ENCODE results near the gene EIF4ENIF1.

The EIF4ENIF1 gene

DNA sequence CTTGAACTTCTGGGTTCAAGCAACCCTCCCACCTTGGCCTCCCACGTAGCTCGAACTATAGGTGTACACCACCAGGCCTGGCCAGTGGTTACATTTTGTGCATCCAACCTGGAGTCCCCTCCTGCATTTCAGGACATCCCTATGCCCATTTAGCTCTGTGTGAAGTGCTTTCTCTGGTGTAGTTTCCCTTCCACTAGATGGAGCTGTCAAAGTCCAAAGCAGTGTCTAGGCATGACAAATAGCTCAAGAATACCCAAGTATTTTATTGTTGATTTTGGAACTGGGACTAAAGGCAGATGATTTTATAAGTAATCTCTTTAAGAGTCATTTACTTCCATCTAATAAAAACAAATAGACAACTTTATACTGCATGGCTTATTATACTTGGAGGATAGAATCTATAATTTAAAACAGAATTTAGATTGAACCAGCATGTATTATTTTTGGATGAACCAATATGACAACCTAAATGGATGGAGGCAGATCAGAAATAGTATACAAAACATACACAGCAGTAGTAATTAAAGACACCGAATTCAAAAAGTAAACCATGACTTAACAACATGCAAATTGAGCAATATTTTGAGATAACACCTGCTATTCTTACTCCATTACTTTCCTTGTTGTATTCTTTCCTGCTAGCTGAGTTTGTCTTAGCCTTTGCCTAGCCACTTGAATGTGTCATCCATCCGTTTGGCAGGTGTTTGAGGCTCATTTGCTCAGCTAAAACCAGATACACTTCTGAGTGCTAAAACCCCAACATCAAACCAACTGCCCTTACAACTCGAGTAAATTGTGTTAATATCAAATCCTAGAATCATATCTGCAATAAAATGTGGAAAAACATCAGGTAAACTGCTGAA is 37.7 kb downstream of the EIF4ENIF1 start:
- Histone ChIP-seq H3K27me3 (ENCODE audit: control insufficient read depth, insufficient read depth, low read length) (no peaks in the 10 kb centered on the region), H3K4me3 (ENCODE audit: low read depth, low read length) (no peak overlapping the region), H3K4me1 (ENCODE audit: control insufficient read depth, insufficient read depth, low read length) (no peaks in the 10 kb centered on the region), H3K9me3 (ENCODE audit: control insufficient read depth, insufficient read depth, low read length) (no peaks in the 10 kb centered on the region), H3K9ac (ENCODE audit: low read depth, low read length) (no peak overlapping the region), H3K36me3 (ENCODE audit: control insufficient read depth, insufficient read depth, low read length) (peaks cover 3% of the 10 kb centered on the region)

DNA sequence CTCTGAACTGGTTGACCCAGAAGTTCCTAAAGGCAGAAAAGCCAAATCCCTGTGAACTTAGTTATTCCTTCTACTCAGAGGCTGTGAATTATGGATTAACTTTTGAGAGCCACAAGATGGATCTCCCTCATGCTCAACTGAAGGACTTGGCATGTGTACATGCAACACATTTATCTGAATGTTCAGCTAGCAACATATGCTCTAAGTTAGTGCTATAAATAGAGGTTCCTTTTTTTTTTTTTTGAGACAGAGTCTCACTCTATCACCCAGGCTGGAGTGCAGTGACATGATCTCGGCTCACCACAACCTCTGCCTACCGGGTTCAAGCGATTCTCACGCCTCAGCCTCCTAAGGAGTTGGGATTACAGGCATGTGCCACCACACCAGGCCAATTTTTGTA is 40.1 kb downstream of the EIF4ENIF1 start:
- no peaks in the 10 kb centered on the region for H3K4me1 ChIP-seq (ENCODE audit: control insufficient read depth, insufficient read depth, low read length)
- H3K4me3 ChIP-seq (ENCODE audit: low read depth, low read length): no peak overlapping the region
- peaks cover 2% of the 10 kb centered on the region for H3K36me3 ChIP-seq (ENCODE audit: control insufficient read depth, insufficient read depth, low read length)

DNA sequence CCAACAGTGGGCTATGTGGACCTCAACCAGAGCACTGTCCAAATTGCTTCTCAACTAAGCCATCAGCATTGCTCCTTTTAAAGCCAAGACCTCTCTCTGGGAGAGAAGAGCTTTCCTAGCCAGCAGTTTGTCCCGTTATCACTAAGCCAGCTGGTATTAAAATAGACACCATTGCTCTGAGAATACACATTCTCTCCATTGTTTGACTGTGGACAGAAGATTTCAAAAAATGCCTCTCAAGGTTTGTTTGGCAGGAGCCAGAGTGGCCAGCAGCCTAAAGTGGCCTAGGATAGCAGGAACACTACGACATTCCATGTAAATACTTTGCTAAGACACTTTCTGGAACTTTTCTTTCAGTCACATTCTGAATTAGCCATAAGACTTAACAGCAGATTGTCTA is 41.3 kb downstream of the EIF4ENIF1 start:
- no peaks in the 10 kb centered on the region for H3K4me1 ChIP-seq (ENCODE audit: control insufficient read depth, insufficient read depth, low read length)
- H3K27me3 ChIP-seq (ENCODE audit: control insufficient read depth, insufficient read depth, low read length): no peaks in the 10 kb centered on the region
- H3K36me3 ChIP-seq (ENCODE audit: control insufficient read depth, insufficient read depth, low read length): peaks cover 8% of the 10 kb centered on the region
- H3K9me3 ChIP-seq (ENCODE audit: control insufficient read depth, insufficient read depth, low read length): no peaks in the 10 kb centered on the region
- H3K9ac ChIP-seq (ENCODE audit: low read depth, low read length): no peak overlapping the region
- H3K4me3 ChIP-seq (ENCODE audit: low read depth, low read length): no peak overlapping the region

More for the DNA sequence above, 40.1 kb downstream of the EIF4ENIF1 start:
- no peaks in the 10 kb centered on the region for H3K27me3 ChIP-seq (ENCODE audit: control insufficient read depth, insufficient read depth, low read length)
- H3K9me3 ChIP-seq (ENCODE audit: control insufficient read depth, insufficient read depth, low read length): no peaks in the 10 kb centered on the region
- H3K9ac ChIP-seq (ENCODE audit: low read depth, low read length): no peak overlapping the region

DNA sequence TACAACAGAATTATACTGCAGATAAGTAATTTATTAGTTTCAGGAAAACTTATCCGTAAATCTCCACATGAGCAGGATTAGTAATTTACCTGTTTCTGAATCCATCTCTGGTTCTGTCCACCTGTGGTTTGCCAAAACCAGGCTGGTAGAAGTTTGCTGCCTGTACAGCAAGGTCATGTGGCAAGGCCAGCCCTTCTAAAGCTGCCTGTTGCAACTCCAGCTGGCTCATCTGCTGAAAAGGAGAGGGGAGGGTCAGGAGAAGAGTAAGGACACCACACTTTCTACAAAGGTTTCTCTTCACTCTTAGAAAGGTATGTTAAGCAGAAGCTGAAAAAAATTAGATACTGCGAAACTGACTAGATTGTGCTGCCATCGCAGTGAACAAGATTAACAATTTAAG is 42.3 kb downstream of the EIF4ENIF1 start:
- H3K36me3 ChIP-seq (ENCODE audit: control insufficient read depth, insufficient read depth, low read length): peaks cover 8% of the 10 kb centered on the region
- no peaks in the 10 kb centered on the region for H3K27me3 ChIP-seq (ENCODE audit: control insufficient read depth, insufficient read depth, low read length)
- H3K9me3 ChIP-seq (ENCODE audit: control insufficient read depth, insufficient read depth, low read length): no peaks in the 10 kb centered on the region
- H3K4me1 ChIP-seq (ENCODE audit: control insufficient read depth, insufficient read depth, low read length): no peaks in the 10 kb centered on the region
- H3K4me3 ChIP-seq (ENCODE audit: low read depth, low read length): no peak overlapping the region
- H3K9ac ChIP-seq (ENCODE audit: low read depth, low read length): no peak overlapping the region

DNA sequence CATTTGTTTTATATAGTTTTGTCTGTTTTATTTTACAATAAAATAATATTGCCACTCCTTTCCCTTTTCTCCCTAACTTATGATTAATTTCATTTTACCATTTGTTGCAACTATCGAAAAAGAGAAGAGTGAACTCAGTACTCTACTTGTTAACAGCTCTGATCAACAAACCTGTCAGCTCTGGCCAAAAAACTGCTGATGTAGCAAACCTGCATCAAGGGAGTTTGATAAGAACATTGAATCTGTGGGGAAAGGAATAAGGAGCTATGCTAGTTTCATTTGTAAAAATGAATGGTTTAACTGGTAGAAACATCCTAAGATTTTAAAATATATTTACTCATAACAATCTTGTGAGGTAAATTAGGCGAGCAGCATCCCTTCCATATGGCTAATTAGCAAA is 42.9 kb downstream of the EIF4ENIF1 start:
- peaks cover 10% of the 10 kb centered on the region for H3K36me3 ChIP-seq (ENCODE audit: control insufficient read depth, insufficient read depth, low read length)
- H3K27me3 ChIP-seq (ENCODE audit: control insufficient read depth, insufficient read depth, low read length): no peaks in the 10 kb centered on the region

DNA sequence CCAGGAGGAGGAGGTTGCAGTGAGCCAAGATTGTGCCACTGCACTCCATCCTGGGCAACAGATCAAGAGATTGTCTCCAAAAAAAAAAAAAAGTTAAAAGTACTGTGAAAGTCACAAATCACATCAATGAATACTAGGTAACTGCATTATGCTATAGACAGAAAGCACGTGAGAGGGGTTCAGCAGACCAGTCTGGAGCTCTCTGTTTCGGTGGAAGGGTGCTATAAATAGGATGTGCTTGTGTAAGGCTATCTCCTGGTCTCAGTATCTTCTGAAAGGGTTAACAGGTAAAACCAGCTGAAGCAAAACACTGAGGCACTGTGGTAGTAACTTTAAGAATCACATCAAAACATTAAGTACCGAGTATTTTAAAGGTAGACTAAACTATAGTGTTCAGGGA is 43.4 kb downstream of the EIF4ENIF1 start:
- H3K4me3 ChIP-seq (ENCODE audit: low read depth, low read length): no peak overlapping the region

More for the DNA sequence above, 42.9 kb downstream of the EIF4ENIF1 start:
- H3K9me3 ChIP-seq (ENCODE audit: control insufficient read depth, insufficient read depth, low read length): no peaks in the 10 kb centered on the region
- H3K4me1 ChIP-seq (ENCODE audit: control insufficient read depth, insufficient read depth, low read length): no peaks in the 10 kb centered on the region
- no peak overlapping the region for H3K9ac ChIP-seq (ENCODE audit: low read depth, low read length)
- no peak overlapping the region for H3K4me3 ChIP-seq (ENCODE audit: low read depth, low read length)

DNA sequence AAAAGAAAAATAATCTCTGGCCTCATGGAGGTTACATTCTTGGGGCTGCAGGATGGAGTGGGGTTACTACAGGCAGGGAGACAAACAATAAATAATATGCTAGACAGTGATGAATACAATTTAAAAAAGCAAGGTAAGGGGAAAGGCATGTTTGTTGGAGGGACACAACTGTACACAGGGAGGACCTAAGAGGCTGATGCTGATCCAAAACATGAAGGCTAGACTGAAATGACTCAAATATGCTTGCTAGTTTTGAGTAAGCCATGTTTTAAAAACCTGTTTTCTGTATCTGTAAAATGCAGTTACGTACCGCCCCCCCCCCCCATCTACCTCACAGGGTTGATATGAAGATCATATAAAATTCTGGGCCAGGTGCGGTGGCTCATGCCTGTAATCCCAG is 44.0 kb downstream of the EIF4ENIF1 start:
- Histone ChIP-seq H3K4me3 (ENCODE audit: low read depth, low read length) (no peak overlapping the region), H3K4me1 (ENCODE audit: control insufficient read depth, insufficient read depth, low read length) (no peaks in the 10 kb centered on the region), H3K27me3 (ENCODE audit: control insufficient read depth, insufficient read depth, low read length) (no peaks in the 10 kb centered on the region), H3K36me3 (ENCODE audit: control insufficient read depth, insufficient read depth, low read length) (peaks cover 16% of the 10 kb centered on the region), H3K9ac (ENCODE audit: low read depth, low read length) (no peak overlapping the region), H3K9me3 (ENCODE audit: control insufficient read depth, insufficient read depth, low read length) (no peaks in the 10 kb centered on the region)

More for the DNA sequence above, 43.4 kb downstream of the EIF4ENIF1 start:
- peaks cover 14% of the 10 kb centered on the region for H3K36me3 ChIP-seq (ENCODE audit: control insufficient read depth, insufficient read depth, low read length)
- no peak overlapping the region for H3K9ac ChIP-seq (ENCODE audit: low read depth, low read length)
- H3K4me1 ChIP-seq (ENCODE audit: control insufficient read depth, insufficient read depth, low read length): no peaks in the 10 kb centered on the region
- H3K9me3 ChIP-seq (ENCODE audit: control insufficient read depth, insufficient read depth, low read length): no peaks in the 10 kb centered on the region
- no peaks in the 10 kb centered on the region for H3K27me3 ChIP-seq (ENCODE audit: control insufficient read depth, insufficient read depth, low read length)

DNA sequence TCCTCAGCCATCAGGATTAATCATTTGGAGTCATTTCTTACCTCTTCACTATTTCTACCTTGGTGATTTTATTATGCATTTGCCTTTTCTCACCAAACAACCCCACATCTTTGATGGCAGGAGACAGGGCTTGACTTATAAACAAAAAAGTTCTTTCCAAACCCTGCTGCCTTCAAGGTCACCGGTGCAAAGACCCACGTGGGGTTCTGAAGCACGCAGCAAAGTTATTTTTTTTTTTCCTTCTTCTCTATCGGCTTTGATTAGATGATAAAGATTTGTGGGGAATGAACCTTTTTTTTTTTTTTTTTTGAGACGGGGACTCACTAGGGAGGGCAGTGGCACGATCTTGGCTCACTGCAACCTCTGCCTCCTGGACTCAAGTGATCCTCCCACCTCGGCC is 46.1 kb downstream of the EIF4ENIF1 start:
- H3K4me1 ChIP-seq (ENCODE audit: control insufficient read depth, insufficient read depth, low read length): no peaks in the 10 kb centered on the region
- H3K4me3 ChIP-seq (ENCODE audit: low read depth, low read length): no peak overlapping the region
- no peaks in the 10 kb centered on the region for H3K9me3 ChIP-seq (ENCODE audit: control insufficient read depth, insufficient read depth, low read length)
- peaks cover 27% of the 10 kb centered on the region for H3K36me3 ChIP-seq (ENCODE audit: control insufficient read depth, insufficient read depth, low read length)
- H3K9ac ChIP-seq (ENCODE audit: low read depth, low read length): no peak overlapping the region
- H3K27me3 ChIP-seq (ENCODE audit: control insufficient read depth, insufficient read depth, low read length): no peaks in the 10 kb centered on the region

DNA sequence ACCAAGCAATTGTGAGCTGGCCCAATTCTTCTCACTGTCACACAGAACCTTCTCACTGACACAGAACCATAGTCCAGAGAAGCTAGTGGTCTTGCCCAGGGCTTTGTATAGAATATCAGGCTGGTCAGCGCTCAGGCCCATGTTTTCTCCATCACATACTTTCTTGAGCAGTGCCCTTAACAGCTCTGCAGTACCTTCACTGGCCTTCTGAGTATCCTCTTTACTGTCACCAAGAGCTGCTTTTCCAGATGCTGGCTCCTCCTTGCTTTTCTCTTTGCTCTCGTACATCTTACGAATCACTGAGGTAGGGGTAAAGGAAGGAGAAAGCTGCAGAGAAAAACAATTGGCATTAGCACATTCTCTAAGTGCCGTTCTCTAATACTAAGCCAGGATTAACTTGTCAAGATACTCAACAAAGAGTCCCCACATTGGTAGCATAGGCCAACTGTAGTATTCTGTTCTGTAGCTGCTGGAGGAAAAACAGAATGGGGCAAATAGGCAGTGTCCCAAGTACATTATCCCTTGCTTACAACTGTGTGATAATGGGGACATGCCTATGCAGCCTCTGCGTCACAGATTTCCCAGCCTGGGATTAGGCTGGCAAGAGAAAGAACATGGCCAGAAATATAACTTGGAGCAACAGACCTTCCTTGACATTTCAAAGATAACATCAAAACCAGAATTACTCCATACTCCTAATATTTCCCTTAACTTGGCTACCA is 46.7 kb downstream of the EIF4ENIF1 start:
- Histone ChIP-seq H3K27me3 (ENCODE audit: control insufficient read depth, insufficient read depth, low read length) (no peaks in the 10 kb centered on the region), H3K4me1 (ENCODE audit: control insufficient read depth, insufficient read depth, low read length) (no peaks in the 10 kb centered on the region), H3K9me3 (ENCODE audit: control insufficient read depth, insufficient read depth, low read length) (no peaks in the 10 kb centered on the region), H3K4me3 (ENCODE audit: low read depth, low read length) (no peak overlapping the region), H3K9ac (ENCODE audit: low read depth, low read length) (no peak overlapping the region), H3K36me3 (ENCODE audit: control insufficient read depth, insufficient read depth, low read length) (peaks cover 27% of the 10 kb centered on the region)

DNA sequence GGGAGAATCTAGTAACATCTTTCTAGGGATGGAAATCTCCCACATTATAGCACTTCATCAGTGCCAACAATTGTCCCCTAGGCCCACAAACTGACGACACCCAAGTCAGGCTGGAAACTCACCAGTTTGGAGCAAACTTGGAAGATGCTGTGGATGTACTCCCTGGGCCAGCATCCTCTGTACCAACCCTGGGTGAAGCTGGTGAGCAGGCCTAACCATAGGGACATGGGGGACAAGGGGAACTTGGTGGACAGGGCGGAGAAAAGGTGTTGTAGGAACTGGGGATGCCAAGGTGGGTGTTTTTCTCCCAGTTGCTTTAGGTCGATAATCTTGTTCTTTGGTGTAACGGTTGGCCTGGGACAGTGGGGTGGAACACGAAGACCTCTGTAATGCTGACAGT is 48.0 kb downstream of the EIF4ENIF1 start:
- Histone ChIP-seq H3K27me3 (ENCODE audit: control insufficient read depth, insufficient read depth, low read length) (no peaks in the 10 kb centered on the region), H3K4me1 (ENCODE audit: control insufficient read depth, insufficient read depth, low read length) (no peaks in the 10 kb centered on the region), H3K9ac (ENCODE audit: low read depth, low read length) (no peak overlapping the region), H3K4me3 (ENCODE audit: low read depth, low read length) (no peak overlapping the region), H3K36me3 (ENCODE audit: control insufficient read depth, insufficient read depth, low read length) (peaks cover 32% of the 10 kb centered on the region), H3K9me3 (ENCODE audit: control insufficient read depth, insufficient read depth, low read length) (no peaks in the 10 kb centered on the region)

DNA sequence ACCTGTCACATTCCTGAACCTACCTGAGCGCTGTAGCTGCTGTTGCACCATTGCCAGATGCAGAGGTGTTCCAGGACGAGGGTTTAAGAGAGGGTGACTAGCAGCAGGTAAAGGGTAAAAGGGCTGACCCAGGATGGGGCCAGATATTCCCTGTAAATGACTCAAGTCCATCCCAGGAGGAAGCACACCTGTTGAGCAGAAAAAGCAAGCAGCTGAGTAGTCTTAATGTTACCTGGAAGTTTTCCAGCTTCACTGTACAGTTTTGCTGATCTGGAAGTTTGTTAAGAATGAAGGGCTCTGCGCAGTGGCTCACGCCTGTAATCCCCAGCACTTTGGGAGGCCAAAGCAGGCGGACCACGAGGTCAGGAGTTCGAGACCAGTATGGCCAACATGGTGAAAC is 49.0 kb downstream of the EIF4ENIF1 start:
- H3K9ac ChIP-seq (ENCODE audit: low read depth, low read length): no peak overlapping the region
- peaks cover 38% of the 10 kb centered on the region for H3K36me3 ChIP-seq (ENCODE audit: control insufficient read depth, insufficient read depth, low read length)
- H3K4me1 ChIP-seq (ENCODE audit: control insufficient read depth, insufficient read depth, low read length): no peaks in the 10 kb centered on the region
- no peaks in the 10 kb centered on the region for H3K9me3 ChIP-seq (ENCODE audit: control insufficient read depth, insufficient read depth, low read length)
- H3K27me3 ChIP-seq (ENCODE audit: control insufficient read depth, insufficient read depth, low read length): no peaks in the 10 kb centered on the region
- no peak overlapping the region for H3K4me3 ChIP-seq (ENCODE audit: low read depth, low read length)

DNA sequence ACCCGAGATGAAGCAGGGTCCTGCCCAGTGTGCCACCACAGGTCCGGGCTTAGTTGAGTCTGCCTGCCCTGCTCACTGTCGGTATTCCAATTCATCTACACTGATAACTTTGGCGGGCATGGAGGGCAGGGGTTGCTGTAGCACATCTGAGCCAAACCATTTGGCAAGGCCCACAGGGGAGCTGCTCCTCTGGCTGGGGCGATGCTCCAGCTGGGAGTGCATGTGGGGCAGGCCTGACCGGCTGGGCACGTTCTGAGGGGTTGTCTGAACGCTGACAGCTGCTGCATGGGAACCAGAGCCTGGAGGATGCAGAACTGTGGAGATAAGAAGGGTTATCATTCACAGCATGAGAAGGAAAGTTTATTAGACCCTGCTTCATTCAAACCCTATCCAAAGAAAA is 49.8 kb downstream of the EIF4ENIF1 start:
- no peak overlapping the region for H3K4me3 ChIP-seq (ENCODE audit: low read depth, low read length)
- peaks cover 43% of the 10 kb centered on the region for H3K36me3 ChIP-seq (ENCODE audit: control insufficient read depth, insufficient read depth, low read length)
- H3K9me3 ChIP-seq (ENCODE audit: control insufficient read depth, insufficient read depth, low read length): no peaks in the 10 kb centered on the region
- no peak overlapping the region for H3K9ac ChIP-seq (ENCODE audit: low read depth, low read length)
- no peaks in the 10 kb centered on the region for H3K27me3 ChIP-seq (ENCODE audit: control insufficient read depth, insufficient read depth, low read length)
- H3K4me1 ChIP-seq (ENCODE audit: control insufficient read depth, insufficient read depth, low read length): no peaks in the 10 kb centered on the region

Data from iPS-15b (cell line).